Activated CD8-positive, alpha-beta memory T cell treated with anti-CD3 and anti-CD28 coated beads, Interleukin-2, amount 50 U/mL, for 1 hour (primary cell): ENCODE data around the gene REPS1.
A peak's percentile ranks its signal among the peaks of the same experiment; 100 is the strongest.
"Not testable (repeated sequence)": the region's sequence is repeated elsewhere in the genome, so short reads cannot be mapped to it uniquely, and the experiment has no call there.

ENCODE experiments used
- DNase-seq: peaks from one replicate; pipeline ENCODE4 v3.0.0-alpha.2; 2020; ENCODE audit errors: extremely low read depth

Gene REPS1

GRCh38 chr6:138987643-138988468 is at the start of gene REPS1:
Gene REPS1 (minus strand): TSS chr6:138988253. CDS start chr6:138987682, 571 bp downstream.
- peak; percentile 75 for DNase-seq

GRCh38 chr6:139037490-139037889 is 49.4 kb upstream of the REPS1 start:
- no peak for DNase-seq

GRCh38 chr6:139030228-139030963 is 42.3 kb upstream of the REPS1 start:
- no peak for DNase-seq

- DNase-seq: no peak
Observed at GRCh38 chr6:139029470-139030227, 41.6 kb upstream of the REPS1 start.

- peak; percentile 41 for DNase-seq
Observed at GRCh38 chr6:139028658-139029469, 40.8 kb upstream of the REPS1 start, which contains the start of gene ABRACL. Gene ABRACL (plus strand): TSS chr6:139028745. CDS start chr6:139034161, 5,416 bp downstream.

- no peak for DNase-seq
Observed at GRCh38 chr6:139028215-139028657, 40.2 kb upstream of the REPS1 start.

GRCh38 chr6:139027620-139028182 is 39.6 kb upstream of the REPS1 start:
- DNase-seq: no peak

GRCh38 chr6:139025416-139025815 is 37.4 kb upstream of the REPS1 start:
- not testable (repeated sequence) for DNase-seq

- no peak for DNase-seq
Observed at GRCh38 chr6:139020689-139021088, 32.6 kb upstream of the REPS1 start.

- no peak for DNase-seq
Observed at GRCh38 chr6:139019722-139020121, 31.7 kb upstream of the REPS1 start.

GRCh38 chr6:139017227-139017626 is 29.2 kb upstream of the REPS1 start:
- no peak for DNase-seq

- no peak for DNase-seq
Observed at GRCh38 chr6:139016337-139017213, 28.5 kb upstream of the REPS1 start.

GRCh38 chr6:139014945-139015344 is 26.9 kb upstream of the REPS1 start:
- DNase-seq: no peak

- no peak for DNase-seq
Observed at GRCh38 chr6:139013185-139013800, 25.2 kb upstream of the REPS1 start.

- DNase-seq: no peak
Observed at GRCh38 chr6:139011980-139012379, 23.9 kb upstream of the REPS1 start.

- DNase-seq: no peak
Observed at GRCh38 chr6:139010674-139011073, 22.6 kb upstream of the REPS1 start.

GRCh38 chr6:139008117-139008516 is 20.1 kb upstream of the REPS1 start:
- no peak for DNase-seq

- DNase-seq: no peak
Observed at GRCh38 chr6:139007428-139007827, 19.4 kb upstream of the REPS1 start.

GRCh38 chr6:139006477-139006876 is 18.4 kb upstream of the REPS1 start:
- DNase-seq: no peak
